ENCODE data around the gene LDLRAD4. TPM values are rescaled to one million over a fixed set of nuclear protein-coding genes. Genes with fewer than 3 reads are reported as not detected.

LDLRAD4 gene
- total and polyA plus RNA-seq, 11 donors = 10.4 to 44.0 (median 29.6) TPM

DNA sequence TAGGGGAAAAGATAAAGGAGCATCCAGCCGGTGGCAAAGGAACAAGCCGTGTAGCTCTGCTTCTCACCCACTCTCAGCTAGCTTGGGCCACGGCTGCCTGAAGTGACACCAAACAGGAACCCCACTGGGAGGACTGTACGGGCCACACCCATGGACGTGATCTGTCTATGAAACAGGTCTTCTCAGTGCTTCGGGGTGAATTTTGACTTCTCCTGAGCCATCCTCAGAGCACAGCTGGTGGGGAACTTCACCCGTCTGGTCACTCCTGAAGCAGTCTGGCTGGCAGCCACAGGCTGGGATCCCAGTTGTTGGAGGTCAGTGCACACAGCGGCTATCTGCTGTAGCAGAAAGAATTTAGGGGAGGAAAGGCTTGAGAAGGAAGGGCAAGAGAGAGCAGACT, 284.0 kb downstream of the LDLRAD4 start:
- WGBS, 4 donors = 37 to 59% (median 54%) methylated on average over 7 to 8 of the region's 8 CpGs
- ATAC-seq = peak; percentile 5 to 57 (median 26)
- H3K27ac ChIP-seq = peak overlapping the region in 7 of 12 donors; percentile 5 to 88 (median 31)
- intact Hi-C loops (cut with DNase I) = loop anchor here in 3 of 10 donors (10.0 kb wide), 3 partner anchors 88 to 218 kb away; no protein-coding TSS in a partner anchor
- peaks cover 0 to 9% (median 0%) of the 10 kb centered on the region in 9 donors for H3K36me3 ChIP-seq
- TF ChIP-seq CTCF (IDR thresholded peaks at IDR 0.05) = no peak
- TF ChIP-seq POLR2A (IDR thresholded peaks at IDR 0.05) = no peak
- peak overlapping the region in 1 of 12 donors; percentile 22 for H3K4me3 ChIP-seq
- H3K27me3 ChIP-seq = no peaks in the 10 kb centered on the region
- H3K9me3 ChIP-seq = no peaks in the 10 kb centered on the region
- H3K4me1 ChIP-seq = peaks cover 5 to 50% (median 36%) of the 10 kb centered on the region in 12 donors
- peak in 4 of 5 donors; percentile 39 to 72 (median 56) for DNase-seq

- intact Hi-C loops (cut with DNase I) = loop anchor here in 3 of 10 donors (10.0 kb wide), 3 partner anchors 89 to 219 kb away; no protein-coding TSS in a partner anchor
- no peak for DNase-seq
- no peak overlapping the region for H3K4me3 ChIP-seq
- TF ChIP-seq POLR2A (IDR thresholded peaks at IDR 0.05) = no peak
- TF ChIP-seq CTCF (IDR thresholded peaks at IDR 0.05) = no peak
- peaks cover 5 to 59% (median 36%) of the 10 kb centered on the region in 12 donors for H3K4me1 ChIP-seq
- WGBS, 4 donors = 59 to 76% (median 68%) methylated on average over 6 of the region's 6 CpGs
- H3K27ac ChIP-seq = no peak overlapping the region
- no peak for ATAC-seq
- no peaks in the 10 kb centered on the region for H3K27me3 ChIP-seq
- H3K36me3 ChIP-seq = peaks cover 0 to under 1% (median 0%) of the 10 kb centered on the region in 9 donors
- peaks cover 0 to 8% (median 0%) of the 10 kb centered on the region in 12 donors for H3K9me3 ChIP-seq
Measured at GRCh38 chr18:13503836-13504235, 285.3 kb downstream of the LDLRAD4 start.

DNA sequence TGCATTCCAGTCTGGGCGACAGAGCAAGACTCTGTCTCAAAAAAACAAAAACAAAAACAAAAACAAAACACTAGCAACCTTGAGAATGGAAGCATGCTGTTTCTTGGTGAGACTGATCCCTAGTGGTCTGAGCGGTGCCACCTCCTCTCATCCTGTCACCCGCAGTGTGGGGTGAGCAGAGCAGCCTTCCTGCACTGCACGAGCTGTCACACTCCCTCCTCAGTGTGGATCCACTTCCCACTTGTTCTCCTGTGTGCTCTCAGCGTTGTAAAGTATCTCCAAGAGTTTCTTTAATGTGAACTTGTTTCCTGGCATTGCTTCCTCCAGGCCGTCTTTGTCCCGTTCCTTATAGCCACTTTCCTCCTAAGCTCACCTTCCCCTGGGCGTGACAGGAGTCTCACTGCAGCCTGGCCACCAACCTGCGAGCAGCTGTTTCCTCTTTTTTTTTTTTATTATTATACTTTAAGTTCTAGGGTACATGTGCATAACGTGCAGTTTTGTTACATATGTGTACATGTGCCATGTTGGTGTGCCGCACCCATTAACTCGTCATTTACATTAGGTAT, 287.3 kb downstream of the LDLRAD4 start:
- no peak for TF ChIP-seq POLR2A (IDR thresholded peaks at IDR 0.05)
- no peak for TF ChIP-seq CTCF (IDR thresholded peaks at IDR 0.05)
- DNase-seq (no peak), ATAC-seq (no peak)
- WGBS, 4 donors = 71 to 86% (median 77%) methylated on average over 12 of the region's 12 CpGs
- H3K4me1 ChIP-seq = peaks cover 0 to 47% (median 23%) of the 10 kb centered on the region in 12 donors
- H3K9me3 ChIP-seq = peaks cover 0 to 12% (median 0%) of the 10 kb centered on the region in 12 donors
- no peak overlapping the region for H3K4me3 ChIP-seq
- no peaks in the 10 kb centered on the region for H3K36me3 ChIP-seq
- no peaks in the 10 kb centered on the region for H3K27me3 ChIP-seq
- H3K27ac ChIP-seq = no peak overlapping the region
- intact Hi-C loops (cut with DNase I) = loop anchor here in 3 of 10 donors (10.0 kb wide), 3 partner anchors 91 to 221 kb away; no protein-coding TSS in a partner anchor

- no peak overlapping the region for H3K27ac ChIP-seq
- ATAC-seq = no peak
Measured at GRCh38 chr18:13510594-13510993, 292.0 kb downstream of the LDLRAD4 start.

More at GRCh38 chr18:13510594-13510993, 292.0 kb downstream of the LDLRAD4 start:
- Histone ChIP-seq H3K4me3 (no peak overlapping the region), H3K36me3 (no peaks in the 10 kb centered on the region), H3K9me3 (peaks cover 0 to 12% (median 0%) of the 10 kb centered on the region in 12 donors), H3K4me1 (peaks cover 0 to 36% (median 11%) of the 10 kb centered on the region in 12 donors), H3K27me3 (no peaks in the 10 kb centered on the region)
- DNase-seq = no peak
- intact Hi-C loops (cut with DNase I) = loop anchor here in 1 of 10 donors (10.0 kb wide), 1 partner anchor 126 kb away; no protein-coding TSS in a partner anchor
- no peak for TF ChIP-seq CTCF (IDR thresholded peaks at IDR 0.05)
- no peak for TF ChIP-seq POLR2A (IDR thresholded peaks at IDR 0.05)
- 84 to 90% (median 86%) methylated on average over 2 of the region's 2 CpGs for WGBS, 4 donors
